ENCODE data around the gene TMEM184A. TPM values are rescaled to one million over a fixed set of nuclear protein-coding genes. Genes with fewer than 3 reads are reported as not detected.
"Not testable (repeated sequence)": the region's sequence is repeated elsewhere in the genome, so short reads cannot be mapped to it uniquely, and the experiment has no call there.

The TMEM184A gene
- total RNA-seq, 2 experiments from 2014 or later = not detected

DNA sequence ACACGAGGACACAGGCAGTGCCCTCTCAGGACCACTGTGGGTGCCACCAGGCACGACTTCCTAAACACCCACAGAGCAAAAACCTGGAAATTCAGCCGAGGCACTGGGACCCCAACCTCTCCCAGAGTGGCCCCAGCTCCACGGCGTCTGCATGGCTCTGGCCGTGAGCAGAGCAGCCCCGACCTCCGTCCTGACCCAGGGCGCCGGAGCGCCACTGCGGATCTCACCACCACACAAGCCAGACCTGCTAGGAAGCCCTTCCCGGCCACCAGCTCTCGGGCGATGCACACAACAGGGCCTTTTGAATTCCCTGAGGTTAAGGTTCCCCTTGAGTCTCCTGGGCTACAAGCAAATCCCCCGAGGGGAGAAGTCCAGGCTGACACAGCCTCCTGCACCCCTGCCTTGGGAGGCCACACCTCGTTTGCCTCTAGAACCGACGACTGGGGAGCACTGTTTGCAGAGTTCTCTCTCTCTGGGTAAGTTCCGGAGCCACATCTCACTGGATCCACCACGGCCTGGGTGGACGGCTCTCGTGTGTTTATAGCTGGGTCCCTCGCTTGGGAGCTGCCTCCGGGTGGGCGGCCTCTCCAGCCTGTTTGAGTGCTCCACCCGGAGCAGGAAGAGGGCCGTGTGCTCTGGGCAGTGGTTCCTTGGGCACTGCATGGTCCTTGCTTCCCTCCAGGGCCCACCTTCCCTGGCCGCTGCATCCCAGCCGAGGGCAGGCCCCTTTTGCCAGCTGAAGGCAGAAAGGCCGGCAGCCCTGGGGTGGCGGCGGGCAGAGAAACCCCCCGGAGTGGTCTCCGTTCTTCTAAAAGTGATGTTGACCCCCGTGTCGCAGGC lies 29.4 kb upstream of the TMEM184A start:
- DNase-seq = no peak
- no peak overlapping the region for H3K4me3 Mint-ChIP-seq
- peaks cover 4% of the 10 kb centered on the region for H3K9me3 Mint-ChIP-seq
- H3K27ac Mint-ChIP-seq = no peak overlapping the region
- no peaks in the 10 kb centered on the region for H3K4me1 Mint-ChIP-seq
- no peaks in the 10 kb centered on the region for H3K36me3 Mint-ChIP-seq (ENCODE audit: low read depth)
- ChIA-PET CTCF (no interaction called here), POLR2A (no interaction called here)
- H3K27me3 Mint-ChIP-seq = peaks cover 1% of the 10 kb centered on the region

DNA sequence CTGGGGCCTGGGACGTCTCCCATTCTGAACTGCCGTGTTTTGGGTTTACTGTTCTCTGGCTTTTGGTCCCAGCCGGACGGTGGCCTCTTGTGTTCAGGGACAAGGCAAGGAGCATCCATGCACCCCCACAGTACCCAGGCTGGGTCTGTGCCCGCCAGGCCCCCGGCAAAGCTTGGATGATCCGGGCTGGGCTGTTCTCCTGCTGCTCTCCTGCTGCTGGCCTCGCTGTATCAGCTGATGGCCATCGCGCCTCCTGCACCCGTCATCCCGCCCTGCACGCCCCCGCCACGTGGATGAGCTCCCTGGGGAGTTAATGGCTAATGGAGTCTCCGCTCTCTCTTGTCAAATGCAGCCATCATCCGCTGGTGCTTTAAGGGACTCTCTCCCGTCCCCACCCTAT lies 28.7 kb upstream of the TMEM184A start:
- POLR2A ChIA-PET = no interaction called here
- DNase-seq = no peak
- H3K4me1 Mint-ChIP-seq = peaks cover 5% of the 10 kb centered on the region
- no peaks in the 10 kb centered on the region for H3K36me3 Mint-ChIP-seq (ENCODE audit: low read depth)
- H3K4me3 Mint-ChIP-seq = no peak overlapping the region
- H3K9me3 Mint-ChIP-seq = peaks cover 4% of the 10 kb centered on the region
- CTCF ChIA-PET = no interaction called here
- no peaks in the 10 kb centered on the region for H3K27me3 Mint-ChIP-seq
- H3K27ac Mint-ChIP-seq = no peak overlapping the region

DNA sequence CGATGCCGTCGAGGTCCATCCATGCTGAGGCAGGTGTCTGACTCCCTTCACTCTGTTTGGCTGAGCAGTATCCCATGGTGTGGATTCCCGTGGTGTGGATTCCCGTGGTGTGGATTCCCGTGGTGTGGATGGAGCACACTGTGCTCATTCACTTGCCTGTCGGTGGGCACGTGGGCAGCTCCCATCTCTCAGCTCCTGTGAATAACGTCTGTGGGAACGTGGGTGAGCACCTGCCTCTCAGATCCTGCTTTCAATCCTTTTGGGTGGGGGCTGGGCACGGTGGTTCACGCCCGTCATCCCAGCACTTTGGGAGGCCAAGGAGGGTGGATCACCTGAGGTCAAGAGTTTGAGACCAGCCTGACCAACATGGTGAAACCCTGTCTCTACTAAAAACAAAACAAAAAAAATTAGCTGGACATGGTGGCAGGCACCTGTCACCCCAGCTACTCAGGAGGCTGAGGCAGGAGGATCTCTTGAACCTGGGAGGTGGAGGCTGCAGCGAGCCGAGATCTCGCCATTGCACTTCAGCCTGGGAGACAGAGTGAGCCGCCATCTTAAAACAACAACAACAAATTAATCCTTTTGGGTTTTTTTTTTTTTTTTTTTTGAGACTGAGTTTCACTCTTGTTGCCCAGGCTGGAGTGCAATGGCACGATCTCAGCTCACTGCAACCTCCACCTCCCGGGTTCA lies 27.4 kb upstream of the TMEM184A start:
- CTCF ChIA-PET; H3K4me3 Mint-ChIP-seq; H3K27ac Mint-ChIP-seq; H3K9me3 Mint-ChIP-seq; POLR2A ChIA-PET; H3K4me1 Mint-ChIP-seq; DNase-seq; H3K36me3 Mint-ChIP-seq (ENCODE audit: low read depth); H3K27me3 Mint-ChIP-seq: not testable (repeated sequence)

DNA sequence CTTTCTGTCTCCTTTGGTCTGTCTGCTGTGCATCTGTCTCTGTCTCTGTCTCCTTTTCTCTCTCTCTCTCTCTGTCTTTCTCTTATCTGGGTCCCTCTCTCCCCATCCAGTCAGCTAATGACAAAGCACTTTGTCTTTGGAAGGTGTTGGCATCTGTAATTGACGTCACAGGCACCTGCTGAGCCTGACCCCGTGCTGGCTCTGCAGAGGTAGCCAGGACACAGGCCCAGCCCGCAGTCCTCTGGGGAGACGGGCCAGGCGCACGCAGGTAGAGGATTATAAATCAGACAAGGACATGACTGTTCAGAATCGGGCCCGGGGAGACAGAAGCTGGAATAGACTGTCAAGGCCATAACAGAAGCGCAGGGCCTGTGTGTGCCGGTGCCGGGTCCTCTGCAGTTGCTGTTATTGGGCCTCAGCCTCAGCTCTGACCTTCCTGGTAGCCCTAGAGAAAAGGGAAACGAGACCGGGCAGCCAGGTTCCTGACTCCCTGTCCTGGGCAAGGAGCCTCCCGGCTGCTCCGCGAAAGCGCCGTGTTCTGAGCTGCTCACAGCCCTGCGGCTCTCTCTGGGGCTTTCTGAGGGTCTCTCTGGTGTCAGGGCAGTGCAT lies 24.5 kb upstream of the TMEM184A start:
- Mint-ChIP-seq H3K4me1 (peaks cover 6% of the 10 kb centered on the region), H3K9me3 (no peaks in the 10 kb centered on the region), H3K27ac (no peak overlapping the region), H3K36me3 (ENCODE audit: low read depth) (no peaks in the 10 kb centered on the region), H3K4me3 (no peak overlapping the region), H3K27me3 (no peaks in the 10 kb centered on the region)
- POLR2A ChIA-PET = no interaction called here
- CTCF ChIA-PET = interaction anchor here (0.5 to 1.5 kb wide), 2 partner anchors 629 to 727 kb away, joined by 3 read pairs; no protein-coding TSS in a partner anchor
- no peak for DNase-seq

DNA sequence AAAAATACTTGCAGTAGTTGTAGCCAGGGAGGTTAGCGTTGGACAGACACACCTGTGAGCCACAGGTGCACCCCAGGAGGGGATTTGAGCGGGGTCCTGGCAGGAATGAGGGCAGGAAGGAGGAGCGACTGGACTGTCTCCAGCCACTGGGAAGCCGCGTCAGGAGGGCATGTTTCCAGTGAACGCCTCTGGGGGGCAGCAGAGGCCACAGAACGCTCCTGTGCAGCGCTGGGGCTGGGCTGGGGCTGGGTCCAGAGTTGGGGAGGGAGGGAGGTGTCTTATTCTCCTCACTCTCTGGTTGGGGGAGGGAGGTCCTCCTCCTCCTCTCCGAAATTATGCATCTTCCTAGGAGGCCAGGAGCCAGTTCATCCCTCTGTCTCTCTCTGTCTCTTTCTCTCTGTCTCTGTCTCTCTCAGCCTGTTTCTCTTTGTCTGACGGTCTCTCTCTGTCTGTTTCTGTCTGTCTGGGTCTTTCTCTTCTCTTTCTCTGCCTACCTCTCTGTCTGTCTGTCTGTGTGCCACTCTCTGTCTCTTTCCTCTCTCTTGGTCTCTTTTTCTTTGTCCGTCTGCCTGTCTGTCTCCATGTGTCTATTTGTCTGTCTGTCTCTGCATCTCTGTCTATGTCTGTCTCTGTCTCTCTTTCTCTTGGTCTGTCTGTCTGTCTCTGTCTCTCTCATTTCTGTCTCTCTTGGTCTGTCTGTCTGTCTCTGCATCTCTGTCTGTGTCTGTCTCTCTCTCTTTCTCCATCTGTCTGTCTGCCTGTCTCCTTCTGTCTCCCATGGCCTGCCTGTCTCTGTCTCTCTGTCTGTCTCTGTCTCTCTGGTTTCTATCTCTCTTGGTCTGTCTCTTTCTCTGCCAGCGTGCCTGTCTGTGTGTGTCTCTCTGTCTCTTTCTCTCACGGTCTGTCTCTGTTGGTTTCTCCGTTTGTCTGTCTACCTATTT lies 23.7 kb upstream of the TMEM184A start:
- Mint-ChIP-seq H3K27me3 (no peaks in the 10 kb centered on the region), H3K27ac (no peak overlapping the region), H3K4me3 (no peak overlapping the region), H3K9me3 (no peaks in the 10 kb centered on the region), H3K36me3 (ENCODE audit: low read depth) (no peaks in the 10 kb centered on the region), H3K4me1 (peaks cover 6% of the 10 kb centered on the region)
- DNase-seq = peak; percentile 76
- ChIA-PET POLR2A (interaction anchor here (1.1 kb wide), 1 partner anchor 10 kb away, joined by 3 read pairs; the partner anchor contains the start of gene PSMG3), CTCF (interaction anchor here (0.8 to 1.4 kb wide), 4 partner anchors 9 to 786 kb away, joined by 3 to 8 read pairs (median 4); partner anchors contain the start of gene PSMG3)

DNA sequence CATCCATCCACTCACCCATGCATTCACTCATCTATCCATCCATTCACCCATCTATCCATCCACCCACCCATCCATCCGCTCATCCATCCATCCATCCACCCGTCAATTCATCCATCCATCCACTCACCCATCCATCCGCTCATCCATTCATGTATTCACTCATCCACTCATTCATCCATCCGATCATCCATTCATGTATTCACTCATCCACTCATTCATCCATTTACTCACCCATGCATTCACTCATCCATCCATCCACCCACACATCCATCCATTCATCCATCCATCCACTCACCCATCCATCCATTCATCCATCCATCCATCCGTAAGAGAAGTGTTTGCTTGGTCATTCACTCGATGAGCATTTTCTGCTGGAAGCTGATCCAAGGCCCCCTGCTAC lies 22.5 kb upstream of the TMEM184A start:
- no peaks in the 10 kb centered on the region for H3K27me3 Mint-ChIP-seq
- no peak for DNase-seq
- H3K27ac Mint-ChIP-seq = no peak overlapping the region
- ChIA-PET POLR2A (interaction anchor here (1.1 kb wide), 1 partner anchor 8 kb away, joined by 3 read pairs; the partner anchor contains the start of gene PSMG3), CTCF (interaction anchor here (0.9 to 1.4 kb wide), 3 partner anchors 10 to 787 kb away, joined by 3 to 8 read pairs (median 3); no protein-coding TSS in a partner anchor)
- H3K4me3 Mint-ChIP-seq = no peak overlapping the region
- no peaks in the 10 kb centered on the region for H3K9me3 Mint-ChIP-seq
- H3K36me3 Mint-ChIP-seq (ENCODE audit: low read depth) = no peaks in the 10 kb centered on the region
- H3K4me1 Mint-ChIP-seq = peaks cover 6% of the 10 kb centered on the region

DNA sequence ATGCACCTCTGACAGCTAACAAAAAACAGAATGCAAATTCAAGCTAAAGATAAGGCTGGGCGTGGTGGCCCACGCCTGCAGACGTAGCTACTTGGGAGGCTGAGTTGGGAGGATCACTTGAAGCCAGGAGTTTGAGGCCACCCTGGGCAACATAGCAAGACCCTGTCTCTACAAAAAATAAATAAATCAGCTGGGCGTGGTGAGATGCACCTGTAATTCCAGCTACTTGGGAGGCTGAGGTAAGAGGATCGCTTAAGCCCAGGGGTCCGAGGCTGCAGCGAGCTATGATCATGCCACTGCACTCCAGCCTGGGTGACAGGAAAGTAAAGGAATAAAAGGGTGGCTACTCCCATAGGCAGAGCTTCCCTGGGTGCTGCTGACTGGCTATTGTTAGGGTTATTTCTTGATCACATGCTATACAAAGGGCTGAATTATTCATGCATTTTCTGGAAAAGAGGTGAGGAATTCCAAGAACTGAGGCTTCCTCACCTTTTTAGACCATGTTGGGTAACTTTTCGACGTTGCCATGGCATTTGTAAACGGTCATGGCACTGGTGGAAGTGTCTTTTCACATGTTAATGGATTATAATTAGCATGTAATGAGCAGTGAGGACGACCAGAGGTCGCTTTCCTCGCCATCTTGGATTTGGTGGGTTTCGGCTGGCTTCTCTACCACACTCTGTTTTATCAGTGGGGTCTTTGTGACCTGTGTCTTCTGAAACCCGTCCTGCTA lies 20.7 kb upstream of the TMEM184A start:
- Mint-ChIP-seq H3K36me3 (ENCODE audit: low read depth) (peaks cover 5% of the 10 kb centered on the region), H3K27ac (no peak overlapping the region), H3K9me3 (no peaks in the 10 kb centered on the region), H3K4me3 (no peak overlapping the region), H3K4me1 (peaks cover 14% of the 10 kb centered on the region), H3K27me3 (no peaks in the 10 kb centered on the region)
- no peak for DNase-seq
- ChIA-PET POLR2A (no interaction called here), CTCF (no interaction called here)

DNA sequence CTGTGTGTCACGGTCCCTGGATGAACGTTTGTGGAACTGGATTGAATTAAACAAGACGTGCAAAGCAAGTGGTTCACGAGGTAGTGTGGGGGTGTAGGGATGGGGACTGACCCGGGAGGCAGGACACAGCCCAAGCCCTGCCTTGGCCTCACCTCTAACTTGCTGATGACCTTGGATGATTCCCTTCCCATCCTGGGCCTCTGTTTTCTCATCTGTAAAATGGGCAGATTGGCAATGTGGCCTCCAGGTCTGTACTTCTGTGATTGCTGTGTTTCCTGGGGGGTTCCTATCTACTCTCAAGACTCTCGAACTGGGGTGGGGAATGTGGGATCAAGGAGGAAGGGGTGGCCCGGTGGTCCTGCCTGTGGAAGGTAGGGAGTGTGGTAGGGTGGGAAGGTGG lies 19.8 kb upstream of the TMEM184A start:
- Mint-ChIP-seq H3K4me3 (no peak overlapping the region), H3K27ac (no peak overlapping the region), H3K9me3 (no peaks in the 10 kb centered on the region), H3K4me1 (peaks cover 23% of the 10 kb centered on the region), H3K27me3 (no peaks in the 10 kb centered on the region), H3K36me3 (ENCODE audit: low read depth) (peaks cover 8% of the 10 kb centered on the region)
- ChIA-PET POLR2A (no interaction called here), CTCF (no interaction called here)
- DNase-seq = no peak

DNA sequence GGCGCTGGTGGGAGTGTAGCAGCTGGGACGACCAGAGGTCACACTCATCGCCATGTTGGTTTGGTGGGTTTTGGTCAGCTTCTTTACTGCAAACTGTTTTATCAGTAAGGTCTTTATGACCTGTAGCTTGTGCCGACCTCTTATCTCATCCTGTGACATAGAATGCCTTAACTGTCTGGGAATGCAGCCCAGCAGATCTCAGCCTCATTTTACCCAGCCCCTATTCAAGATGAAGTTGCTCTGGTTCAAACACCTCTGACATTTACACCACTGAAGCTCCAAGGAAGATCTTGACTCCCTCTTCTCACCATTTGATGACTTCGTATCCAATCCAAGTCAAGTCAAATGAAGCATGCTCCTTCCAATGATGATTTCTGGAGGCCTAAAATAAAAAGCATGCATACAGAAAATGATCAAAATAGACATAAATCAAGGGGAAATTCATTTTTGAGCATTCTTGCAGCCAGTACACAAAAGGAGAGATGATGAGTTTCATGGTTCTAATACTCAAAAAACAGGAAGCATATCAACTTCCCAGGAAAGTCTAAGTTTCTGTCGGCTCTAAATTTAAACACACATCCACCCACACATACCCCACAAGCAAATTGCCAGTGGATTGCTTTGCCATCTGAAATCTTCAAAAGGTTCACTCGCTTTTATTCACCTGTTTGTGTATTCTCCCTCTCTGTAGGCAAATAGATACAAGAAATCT lies 16.3 kb upstream of the TMEM184A start:
- ChIA-PET POLR2A (interaction anchor here (1.4 kb wide), 1 partner anchor 782 kb away, joined by 3 read pairs; the partner anchor contains the start of gene EIF3B), CTCF (no interaction called here)
- peaks cover 37% of the 10 kb centered on the region for H3K4me1 Mint-ChIP-seq
- no peaks in the 10 kb centered on the region for H3K27me3 Mint-ChIP-seq
- no peak for DNase-seq
- no peak overlapping the region for H3K4me3 Mint-ChIP-seq
- H3K9me3 Mint-ChIP-seq = no peaks in the 10 kb centered on the region
- H3K36me3 Mint-ChIP-seq (ENCODE audit: low read depth) = peaks cover 20% of the 10 kb centered on the region
- no peak overlapping the region for H3K27ac Mint-ChIP-seq

DNA sequence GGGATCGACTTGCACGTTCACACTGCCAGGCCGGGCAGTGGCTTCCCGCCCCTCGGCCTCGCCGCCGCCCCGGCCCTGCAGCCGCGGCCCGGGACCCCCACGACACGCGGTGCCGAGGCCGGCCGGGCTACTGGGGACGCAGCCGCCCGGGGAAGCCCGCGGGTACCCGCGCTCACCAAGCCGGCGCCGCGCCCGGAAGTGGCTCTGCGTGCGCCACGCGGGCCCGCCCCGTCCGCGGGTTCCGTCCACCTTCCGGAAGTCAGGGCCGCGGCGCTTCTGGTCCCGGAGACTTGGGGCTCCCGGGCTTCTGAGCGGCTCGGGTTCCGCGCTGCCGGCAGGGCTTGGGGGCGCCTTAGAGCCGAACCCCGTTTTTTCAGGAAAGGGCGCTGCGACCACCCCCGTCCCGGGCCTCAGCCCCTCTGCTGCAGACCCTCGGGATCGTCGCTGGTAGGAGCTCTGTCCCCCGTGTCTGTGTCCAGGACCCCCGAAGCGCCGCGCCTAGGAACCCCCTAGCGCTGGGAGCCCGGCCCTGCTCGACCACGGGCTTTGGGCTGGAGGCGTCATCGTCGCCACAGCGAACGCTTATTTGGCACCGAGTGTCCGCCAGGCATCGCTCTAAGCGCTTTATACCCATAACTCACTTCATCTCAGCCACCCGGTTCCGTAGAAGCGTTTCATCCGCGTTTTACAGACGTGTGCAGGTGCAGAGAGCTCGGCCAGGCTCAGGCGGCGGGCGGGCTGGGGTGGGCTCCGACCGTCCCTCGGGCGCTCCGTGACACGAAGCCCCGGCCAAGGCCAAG lies 14.0 kb upstream of the TMEM184A start, which contains the start of gene PSMG3:
PSMG3 (minus strand) TSS at position 200 of the 800 bp plus-strand sequence. CDS start 693 bp downstream, outside the sequence.
- CTCF ChIA-PET = interaction anchor here (1.0 to 1.6 kb wide), 4 partner anchors 9 to 530 kb away, joined by 3 to 6 read pairs (median 4); no protein-coding TSS in a partner anchor
- H3K36me3 Mint-ChIP-seq (ENCODE audit: low read depth) = peaks cover 28% of the 10 kb centered on the region

More for the DNA sequence above, 14.0 kb upstream of the TMEM184A start, which contains the start of gene PSMG3:
- peak; percentile 91 for DNase-seq
- Mint-ChIP-seq H3K4me1 (peaks cover 42% of the 10 kb centered on the region), H3K4me3 (peak within 1 kb of the TSS; percentile 88), H3K27ac (peak within 1 kb of the TSS; percentile 90), H3K9me3 (no peaks in the 10 kb centered on the region), H3K27me3 (no peaks in the 10 kb centered on the region)
- POLR2A ChIA-PET = interaction anchor here (0.7 to 1.9 kb wide), 6 partner anchors 9 to 778 kb away, joined by 3 to 6 read pairs (median 4); partner anchors contain the start of gene INTS1

All from activated CD4-positive, alpha-beta memory T cell treated with anti-CD3 and anti-CD28 coated beads, Interleukin-2, amount 10 ng/mL, durations not matched to agents 7 days and 5 days (primary cell).